Measurements from ENCODE around the gene PTPMT1.

Gene PTPMT1

GRCh38 chr11:47589118-47589517, 23.7 kb downstream of the PTPMT1 start:
- peak overlapping the region; percentile 20 for H3K4me3 ChIP-seq (ENCODE audit: low read depth, low read length)
- TF ChIP-seq, protein P1, sequence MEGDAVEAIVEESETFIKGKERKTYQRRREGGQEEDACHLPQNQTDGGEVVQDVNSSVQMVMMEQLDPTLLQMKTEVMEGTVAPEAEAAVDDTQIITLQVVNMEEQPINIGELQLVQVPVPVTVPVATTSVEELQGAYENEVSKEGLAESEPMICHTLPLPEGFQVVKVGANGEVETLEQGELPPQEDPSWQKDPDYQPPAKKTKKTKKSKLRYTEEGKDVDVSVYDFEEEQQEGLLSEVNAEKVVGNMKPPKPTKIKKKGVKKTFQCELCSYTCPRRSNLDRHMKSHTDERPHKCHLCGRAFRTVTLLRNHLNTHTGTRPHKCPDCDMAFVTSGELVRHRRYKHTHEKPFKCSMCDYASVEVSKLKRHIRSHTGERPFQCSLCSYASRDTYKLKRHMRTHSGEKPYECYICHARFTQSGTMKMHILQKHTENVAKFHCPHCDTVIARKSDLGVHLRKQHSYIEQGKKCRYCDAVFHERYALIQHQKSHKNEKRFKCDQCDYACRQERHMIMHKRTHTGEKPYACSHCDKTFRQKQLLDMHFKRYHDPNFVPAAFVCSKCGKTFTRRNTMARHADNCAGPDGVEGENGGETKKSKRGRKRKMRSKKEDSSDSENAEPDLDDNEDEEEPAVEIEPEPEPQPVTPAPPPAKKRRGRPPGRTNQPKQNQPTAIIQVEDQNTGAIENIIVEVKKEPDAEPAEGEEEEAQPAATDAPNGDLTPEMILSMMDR (IDR thresholded peaks at IDR 0.05; ENCODE audit: low read depth, low read length, missing control alignments), result no peak
- no peak for DNase-seq (ENCODE audit: low read depth)
- in situ Hi-C loops (cut with HindIII; ENCODE audit: low sequenced_read_pairs), result no loop called here

DNA sequence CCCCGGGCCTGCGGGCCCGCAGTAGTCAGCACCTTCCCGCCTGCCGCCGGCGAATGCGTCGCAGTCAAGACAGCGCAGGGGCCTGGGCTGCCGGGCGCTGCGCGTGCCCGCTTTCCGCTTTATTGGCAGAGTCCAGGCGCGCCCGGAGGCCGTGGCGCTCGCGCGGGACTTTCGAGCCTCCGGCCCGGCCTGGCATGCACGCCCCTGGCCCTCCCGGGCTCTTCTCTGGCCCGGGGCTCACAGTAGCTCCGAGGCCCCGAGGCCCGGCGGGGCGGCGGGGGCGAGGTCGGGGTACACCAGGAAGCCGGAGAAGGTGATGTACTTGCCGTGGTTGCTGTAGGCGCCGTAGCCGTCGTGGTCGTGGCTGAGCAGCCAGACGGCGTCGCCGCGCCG, 24.2 kb downstream of the PTPMT1 start:
- peak overlapping the region; percentile 20 for H3K4me3 ChIP-seq (ENCODE audit: low read depth, low read length)
- TF ChIP-seq, protein P1 (IDR thresholded peaks at IDR 0.05; ENCODE audit: low read depth, low read length, missing control alignments), result no peak
- in situ Hi-C loops (cut with HindIII; ENCODE audit: low sequenced_read_pairs), result no loop called here
- no peak for DNase-seq (ENCODE audit: low read depth)

- TF ChIP-seq, protein P1 (IDR thresholded peaks at IDR 0.05; ENCODE audit: low read depth, low read length, missing control alignments), result no peak
- H3K4me3 ChIP-seq (ENCODE audit: low read depth, low read length), result peak overlapping the region; percentile 20
Measured at GRCh38 chr11:47589977-47590861, 24.8 kb downstream of the PTPMT1 start.

DNA sequence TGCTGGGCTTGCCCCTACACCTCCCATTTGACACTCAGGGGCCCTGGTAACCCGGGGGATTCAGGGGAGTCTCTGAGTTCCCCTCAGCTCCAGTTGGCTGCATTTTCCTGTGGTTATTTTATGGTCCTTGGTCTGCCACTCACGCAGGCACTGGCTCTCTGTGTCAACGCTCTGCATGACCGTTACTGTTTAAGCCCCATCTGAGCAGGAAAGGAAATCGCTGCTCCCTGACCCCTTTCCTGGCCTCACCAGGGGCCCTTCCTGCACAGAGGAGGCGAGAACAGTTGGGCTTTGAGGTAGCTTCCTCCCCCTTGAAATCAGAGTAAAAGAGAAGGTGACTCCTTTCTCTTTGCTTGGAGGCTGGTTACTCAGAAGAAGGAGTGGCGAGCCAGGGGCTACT, 26.4 kb downstream of the PTPMT1 start:
- DNase-seq (ENCODE audit: low read depth), result no peak
- TF ChIP-seq, protein P1 (IDR thresholded peaks at IDR 0.05; ENCODE audit: low read depth, low read length, missing control alignments), result no peak
- no peak overlapping the region for H3K4me3 ChIP-seq (ENCODE audit: low read depth, low read length)
- in situ Hi-C loops (cut with HindIII; ENCODE audit: low sequenced_read_pairs), result no loop called here

More at GRCh38 chr11:47589977-47590861, 24.8 kb downstream of the PTPMT1 start:
- in situ Hi-C loops (cut with HindIII; ENCODE audit: low sequenced_read_pairs), result no loop called here
- no peak for DNase-seq (ENCODE audit: low read depth)

GRCh38 chr11:47592251-47592650, 26.9 kb downstream of the PTPMT1 start:
- no peak overlapping the region for H3K4me3 ChIP-seq (ENCODE audit: low read depth, low read length)
- TF ChIP-seq, protein P1 (IDR thresholded peaks at IDR 0.05; ENCODE audit: low read depth, low read length, missing control alignments), result no peak
- DNase-seq (ENCODE audit: low read depth), result no peak
- in situ Hi-C loops (cut with HindIII; ENCODE audit: low sequenced_read_pairs), result no loop called here

DNA sequence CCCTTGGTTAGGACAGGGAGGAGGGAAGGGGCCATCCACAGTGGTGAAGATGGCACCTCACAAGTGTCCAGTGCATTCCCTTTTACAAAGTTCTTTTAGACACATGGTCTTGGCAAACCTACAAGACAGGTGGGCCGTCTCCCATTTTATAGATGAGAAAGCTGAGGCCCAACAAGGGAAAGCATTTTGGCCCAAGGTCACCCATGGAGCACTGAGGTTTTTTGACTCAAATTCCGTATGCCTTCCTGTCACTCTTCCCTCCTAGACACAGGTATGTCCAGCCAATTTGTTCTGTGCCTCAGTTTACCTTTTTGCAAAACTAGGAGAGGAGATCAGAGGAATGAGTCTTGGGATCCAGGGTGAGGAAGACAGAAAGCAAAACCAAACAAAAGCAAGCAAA, 27.6 kb downstream of the PTPMT1 start:
- TF ChIP-seq, protein P1 (IDR thresholded peaks at IDR 0.05; ENCODE audit: low read depth, low read length, missing control alignments), result no peak
- H3K4me3 ChIP-seq (ENCODE audit: low read depth, low read length), result no peak overlapping the region
- DNase-seq (ENCODE audit: low read depth), result no peak
- in situ Hi-C loops (cut with HindIII; ENCODE audit: low sequenced_read_pairs), result no loop called here
